PC-9 (cell line): ENCODE results near the gene ANKRD16. TPM values are rescaled to one million over a fixed set of nuclear protein-coding genes. Genes with fewer than 3 reads are reported as not detected.

Experiments used
- BruUV-seq: library from RNA; stranded (reverse); fragments of 400-500 nt; replicated peaks from 2 replicates; lab custom pipeline; 2021; lab: Mats Ljungman, UMichigan
- CTCF ChIA-PET: fragments of 300-600 bp; sonication (Branson Sonifier 250); formaldehyde crosslinking; loops from one replicate; lab custom pipeline; 2022; ENCODE audit warnings: antibody characterized with exemption; lab: Charles Lee
- POLR2A ChIA-PET: fragments of 300-600 bp; sonication (Branson Sonifier 250); formaldehyde crosslinking; loops from one replicate; lab custom pipeline; 2022; ENCODE audit warnings: antibody characterized with exemption; ENCODE audit not compliant: unreplicated experiment; lab: Charles Lee
- DNase-seq, 2 experiments: peaks; one replicate each; pipeline versions ENCODE4 v3.0.0 to v3.0.0-alpha.2; 2015 to 2022; ENCODE audit warnings: mixed read lengths in 1 of 2
- H2AFZ ChIP-seq: fragments of 200-600 bp; sonication (generic); 2 replicates; pipeline ENCODE4 v1.8.1; 2017; ENCODE audit warnings: antibody characterized with exemption
- H3F3A ChIP-seq: fragments of 200-600 bp; sonication (generic); 2 replicates; pipeline ENCODE4 v1.8.1; 2017; ENCODE audit warnings: antibody characterized with exemption, mild to moderate bottlenecking, low read depth; ENCODE audit not compliant: insufficient read depth
- H3K27ac ChIP-seq: fragments of 200-600 bp; sonication (generic); 2 replicates; pipeline ENCODE4 v1.6.1; 2016; ENCODE audit warnings: mixed run types
- H3K27me3 ChIP-seq: fragments of 200-600 bp; sonication (generic); 2 replicates; pipeline ENCODE4 v1.6.1; 2016; ENCODE audit warnings: low read depth, mixed run types; ENCODE audit not compliant: insufficient read depth
- H3K36me3 ChIP-seq: fragments of 200-600 bp; sonication (generic); 2 replicates; pipeline ENCODE4 v1.6.1; 2016; ENCODE audit warnings: low read depth, mixed run types
- H3K4me1 ChIP-seq: fragments of 200-600 bp; sonication (generic); replicated peaks from 2 replicates; pipeline ENCODE4 v1.6.1; 2016; ENCODE audit warnings: mixed run types; ENCODE audit not compliant: insufficient read depth
- H3K4me2 ChIP-seq: fragments of 200-600 bp; sonication (generic); 2 replicates; pipeline ENCODE4 v1.6.1; 2017; ENCODE audit warnings: mixed run types
- H3K4me3 ChIP-seq: fragments of 200-600 bp; sonication (generic); 2 replicates; pipeline ENCODE4 v1.6.1; 2016; ENCODE audit warnings: mixed run types
- H3K79me2 ChIP-seq: fragments of 200-600 bp; sonication (generic); 2 replicates; pipeline ENCODE4 v1.6.1; 2017; ENCODE audit warnings: low read depth, mixed run types
- H3K9me2 ChIP-seq: fragments of 200-600 bp; sonication (generic); 2 replicates; pipeline ENCODE4 v1.8.1; 2017; ENCODE audit warnings: mild to moderate bottlenecking; ENCODE audit not compliant: insufficient read depth
- H3K9me3 ChIP-seq: fragments of 200-600 bp; sonication (generic); 2 replicates; pipeline ENCODE4 v1.8.1; 2016; ENCODE audit warnings: low read depth; ENCODE audit not compliant: insufficient read depth
- H4K20me1 ChIP-seq: fragments of 200-600 bp; sonication (generic); 2 replicates; pipeline ENCODE4 v1.8.1; 2017; ENCODE audit not compliant: insufficient read depth
- CTCF ChIP-seq: fragments of 200-600 bp; sonication (generic); conservative IDR thresholded peaks from 2 replicates; pipeline ENCODE4 v1.6.1; 2017; ENCODE audit warnings: mixed run types, antibody characterized with exemption, mild to moderate bottlenecking, moderate library complexity
- EZH2 ChIP-seq: fragments of 200-600 bp; sonication (generic); IDR thresholded peaks from 2 replicates; pipeline ENCODE4 v1.8.0; 2017; ENCODE audit warnings: antibody characterized with exemption, low read depth
- intact Hi-C: fragments of 100-400 bp; cut with micrococcal nuclease; formaldehyde crosslinking; loops from one replicate; pipeline ENCODE4 v1.10.0; 2022; ENCODE audit not compliant: unreplicated experiment
- total RNA-seq: library from RNA; stranded (reverse); gene quantifications from 2 replicates; pipeline ENCODE4 v1.2.3, GENCODE V29; 2021

ANKRD16 gene
- total RNA-seq, 1 experiment from 2014 or later = 9.8 TPM

GRCh38 chr10:5906651-5907050 is 17.0 kb upstream of the ANKRD16 start:
- no TSS peak for BruUV-seq
- DNase-seq = no peak

GRCh38 chr10:5905854-5906507 is 16.3 kb upstream of the ANKRD16 start:
- no peaks in the 10 kb centered on the region for H3K9me2 ChIP-seq
- H3K4me2 ChIP-seq = no peak overlapping the region
- no TSS peak for BruUV-seq
- no peaks in the 10 kb centered on the region for H3K36me3 ChIP-seq
- intact Hi-C loops = no loop called here
- DNase-seq = no peak
- TF ChIP-seq EZH2 = no peak
- no peak for TF ChIP-seq CTCF
- H3K79me2 ChIP-seq = no peaks in the 10 kb centered on the region
- no peak overlapping the region for H2AFZ ChIP-seq
- H4K20me1 ChIP-seq = no peaks in the 10 kb centered on the region
- H3K27me3 ChIP-seq = no peaks in the 10 kb centered on the region
- H3K4me1 ChIP-seq = no peaks in the 10 kb centered on the region
- CTCF ChIA-PET = interaction anchor here (0.6 kb wide), 1 partner anchor 471 kb away, joined by 11 read pairs; no protein-coding TSS in a partner anchor
- no peaks in the 10 kb centered on the region for H3F3A ChIP-seq
- H3K27ac ChIP-seq = no peak overlapping the region
- POLR2A ChIA-PET = no interaction called here
- no peaks in the 10 kb centered on the region for H3K9me3 ChIP-seq
- H3K4me3 ChIP-seq = no peak overlapping the region

More at GRCh38 chr10:5906651-5907050, 17.0 kb upstream of the ANKRD16 start:
- ChIA-PET CTCF (no interaction called here), POLR2A (no interaction called here)
- no peaks in the 10 kb centered on the region for H3K4me1 ChIP-seq
- H3K9me2 ChIP-seq = no peaks in the 10 kb centered on the region
- H2AFZ ChIP-seq = no peak overlapping the region
- no peaks in the 10 kb centered on the region for H3K36me3 ChIP-seq
- no peaks in the 10 kb centered on the region for H3K79me2 ChIP-seq
- intact Hi-C loops = no loop called here
- H3K27ac ChIP-seq = no peak overlapping the region
- H3K27me3 ChIP-seq = no peaks in the 10 kb centered on the region
- no peaks in the 10 kb centered on the region for H4K20me1 ChIP-seq
- TF ChIP-seq EZH2 (no peak), CTCF (no peak)
- H3F3A ChIP-seq = no peaks in the 10 kb centered on the region
- H3K4me3 ChIP-seq = no peak overlapping the region
- no peak overlapping the region for H3K4me2 ChIP-seq
- H3K9me3 ChIP-seq = no peaks in the 10 kb centered on the region

GRCh38 chr10:5904227-5904626 is 14.5 kb upstream of the ANKRD16 start:
- CTCF ChIA-PET = no interaction called here
- BruUV-seq = no TSS peak
- H3K4me2 ChIP-seq = no peak overlapping the region
- H3K4me1 ChIP-seq = no peaks in the 10 kb centered on the region
- no peaks in the 10 kb centered on the region for H3K9me2 ChIP-seq
- no peaks in the 10 kb centered on the region for H3K79me2 ChIP-seq
- DNase-seq = no peak
- H2AFZ ChIP-seq = no peak overlapping the region
- H3K4me3 ChIP-seq = no peak overlapping the region
- H3K27ac ChIP-seq = no peak overlapping the region
- POLR2A ChIA-PET = interaction anchor here (0.5 to 0.6 kb wide), 2 partner anchors 53 to 213 kb away, joined by 9 to 15 read pairs; no protein-coding TSS in a partner anchor
- H3K27me3 ChIP-seq = no peaks in the 10 kb centered on the region
- H3K36me3 ChIP-seq = no peaks in the 10 kb centered on the region
- no peaks in the 10 kb centered on the region for H3F3A ChIP-seq
- H3K9me3 ChIP-seq = no peaks in the 10 kb centered on the region
- H4K20me1 ChIP-seq = no peaks in the 10 kb centered on the region
- intact Hi-C loops = no loop called here
- TF ChIP-seq EZH2 (no peak), CTCF (no peak)
